ENCODE data around the gene RFC1.

The RFC1 gene

DNA sequence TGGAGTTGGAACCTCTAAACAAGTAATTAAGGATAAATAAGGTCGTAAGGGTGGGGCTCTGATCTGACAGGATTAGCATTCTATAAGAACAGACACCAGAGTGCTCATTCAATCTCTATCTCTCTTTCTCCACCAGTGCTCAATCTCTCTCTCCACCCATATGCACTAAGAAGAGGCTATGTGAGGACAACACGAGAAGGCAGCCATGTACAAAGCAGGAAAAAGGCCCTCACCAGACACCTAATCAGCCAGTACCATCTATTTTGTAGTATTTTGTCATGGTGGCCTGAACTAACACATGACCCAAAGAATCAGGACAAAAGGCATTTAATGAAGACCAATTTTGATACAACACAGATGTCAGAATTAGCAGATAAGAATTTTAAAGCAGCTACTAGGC, 16.8 kb downstream of the RFC1 start:
- no peak for DNase-seq

DNA sequence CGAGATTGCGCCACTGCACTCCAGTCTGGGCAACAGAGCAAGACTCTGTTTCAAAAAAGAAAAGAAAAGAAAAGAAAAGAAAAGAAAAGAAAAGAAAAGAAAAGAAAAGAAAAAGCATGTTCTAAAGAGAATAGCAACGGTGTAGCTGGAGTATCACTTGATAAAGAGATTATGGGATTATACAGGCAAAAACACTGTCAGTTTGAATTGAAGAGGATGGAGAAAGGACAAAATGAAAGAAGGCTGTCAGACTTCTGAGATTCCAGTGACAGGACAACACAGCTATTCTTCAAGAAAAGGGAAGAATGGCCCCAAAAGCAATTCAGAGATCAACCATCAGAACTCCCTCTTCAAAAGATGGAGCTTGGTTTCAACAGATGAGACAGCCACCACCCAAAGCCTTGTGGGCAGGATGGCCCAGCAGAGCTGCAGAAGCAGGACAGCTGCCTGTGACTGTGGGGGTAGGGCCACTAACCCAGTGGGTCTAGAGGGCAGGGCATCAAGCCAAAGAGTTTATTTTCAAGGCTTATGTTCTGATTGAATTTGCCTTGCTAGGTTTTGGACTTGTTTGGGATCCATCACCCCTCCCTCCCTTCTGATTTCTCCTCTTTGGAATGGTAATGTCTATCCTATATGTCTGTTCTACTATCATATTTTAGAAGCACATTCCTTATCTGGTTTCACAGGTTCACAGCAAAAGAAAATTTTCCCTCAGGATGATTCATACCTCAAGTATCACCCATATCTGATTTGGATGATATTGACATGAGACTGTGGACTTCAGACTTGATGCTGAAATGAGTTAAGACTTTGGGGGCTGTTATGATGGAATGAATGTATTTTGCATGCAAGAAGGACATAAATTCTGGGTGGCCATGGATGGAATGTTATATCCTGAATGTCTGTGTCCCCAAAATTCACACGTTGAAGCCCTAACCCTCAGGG, 17.5 kb downstream of the RFC1 start:
- no peak for DNase-seq

DNA sequence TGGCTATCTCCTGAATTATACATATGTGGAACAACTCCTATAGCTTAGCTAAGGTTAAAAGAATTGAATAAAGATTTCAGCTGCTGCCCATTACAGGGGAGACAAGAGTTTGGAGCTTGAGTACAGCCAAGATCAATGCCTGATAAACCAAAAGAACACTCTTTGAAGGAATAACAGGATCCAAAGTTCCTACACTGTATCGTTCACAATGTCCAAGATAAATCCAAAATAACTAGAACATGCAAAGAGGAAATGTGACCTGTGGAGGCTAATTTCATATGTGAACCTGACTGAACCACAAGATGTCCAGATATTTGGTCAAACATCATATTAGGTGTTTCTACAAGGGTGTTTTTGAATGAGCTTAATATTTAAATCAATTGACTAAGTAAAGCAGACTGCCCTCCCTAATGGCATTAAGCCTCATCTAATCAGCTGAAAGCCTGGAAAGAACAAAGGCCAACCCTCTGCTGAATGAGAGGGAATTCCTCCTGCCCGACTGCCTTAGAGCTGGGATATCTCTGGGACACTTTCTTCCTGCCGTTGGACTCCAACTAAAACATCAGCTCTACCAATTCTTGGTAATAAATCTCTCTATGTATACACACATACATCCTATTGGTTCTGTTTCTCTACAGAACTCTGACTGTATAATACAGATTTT, 19.2 kb downstream of the RFC1 start:
- DNase-seq, result no peak

DNA sequence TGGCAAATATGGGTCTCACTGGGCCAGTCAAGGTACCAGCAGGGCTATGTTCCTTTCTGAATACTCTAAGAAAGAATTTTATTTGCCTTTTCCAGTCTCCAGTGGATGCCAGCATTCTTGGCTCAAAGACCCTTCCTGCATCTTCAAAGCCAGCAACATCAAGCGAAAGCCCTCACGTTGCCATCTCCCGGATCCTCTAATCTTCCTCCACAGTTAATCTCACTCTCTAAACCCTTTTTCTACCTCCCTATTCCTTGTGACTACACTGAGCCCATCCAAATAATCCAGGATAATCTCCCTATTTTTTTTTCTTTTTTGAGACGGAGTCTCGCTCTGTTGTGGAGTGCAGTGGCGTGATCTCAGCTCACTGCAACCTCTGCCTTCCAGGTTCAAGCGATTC, 23.4 kb downstream of the RFC1 start:
- DNase-seq, result no peak

DNA sequence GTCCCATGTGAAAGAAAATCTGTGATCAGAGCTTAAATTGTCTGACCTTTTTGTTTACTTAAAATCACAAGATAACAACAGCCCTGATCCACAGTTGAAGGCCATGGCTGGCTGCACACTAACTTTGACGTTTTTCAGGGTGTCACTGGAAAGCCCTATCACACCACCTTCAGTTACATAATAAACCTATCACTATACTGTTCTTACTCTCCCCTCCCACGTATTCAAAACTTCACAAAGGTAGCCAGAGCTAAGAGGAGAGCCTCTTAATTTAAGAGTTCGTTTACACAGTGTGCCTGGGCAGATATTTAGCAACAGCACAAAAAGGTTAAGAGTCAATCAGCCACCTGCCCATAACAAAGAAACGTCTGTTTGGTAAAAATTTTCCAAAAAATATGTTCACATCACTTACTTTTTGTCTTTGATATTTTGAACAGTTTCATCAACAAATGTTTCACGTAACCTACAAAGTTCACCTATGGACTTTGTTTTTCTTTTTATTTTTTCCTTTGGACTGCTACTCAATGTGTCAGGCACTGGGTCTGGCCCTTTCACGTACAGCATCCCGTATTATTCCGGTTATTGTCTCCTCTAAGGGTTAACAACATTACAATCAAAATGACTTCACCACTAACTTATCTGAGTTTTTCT, 25.0 kb downstream of the RFC1 start:
- DNase-seq, result no peak

DNA sequence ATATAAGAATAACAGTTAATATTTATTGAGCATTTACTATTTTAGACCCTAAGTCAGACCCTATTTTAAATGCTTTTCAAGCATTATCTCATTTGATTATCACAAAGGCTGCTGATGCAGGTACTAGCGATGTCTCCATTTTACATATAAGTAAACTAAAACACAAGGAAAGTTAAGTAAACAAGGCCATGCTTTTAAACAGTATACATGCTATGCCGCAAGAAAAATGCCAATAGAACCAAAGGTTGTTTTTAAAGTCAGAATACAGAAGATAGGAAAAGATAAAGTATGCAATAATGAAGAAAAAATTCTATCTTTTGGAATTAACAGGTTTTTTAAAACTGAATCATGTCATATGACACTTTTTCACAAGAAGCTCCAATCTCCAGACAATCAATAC, 26.2 kb downstream of the RFC1 start:
- no peak for DNase-seq

DNA sequence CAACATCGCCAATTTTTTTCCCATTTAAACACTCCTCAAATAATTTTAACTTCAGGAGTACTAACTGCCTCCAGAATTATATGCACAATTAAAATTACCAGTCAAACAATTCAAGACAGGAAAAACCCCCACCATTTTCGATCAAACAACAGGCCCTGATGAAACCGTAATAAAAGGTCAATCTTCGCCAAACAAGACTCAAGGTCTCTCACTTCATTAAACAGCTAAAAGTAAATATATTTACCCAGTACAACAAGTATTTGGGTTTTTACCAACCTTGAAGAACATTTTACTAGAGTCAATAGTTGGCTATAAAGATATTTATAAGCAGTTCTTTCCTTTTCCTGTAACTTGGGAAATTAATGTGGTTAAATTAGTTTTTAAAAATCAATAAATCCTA, 28.3 kb downstream of the RFC1 start:
- no peak for DNase-seq

DNA sequence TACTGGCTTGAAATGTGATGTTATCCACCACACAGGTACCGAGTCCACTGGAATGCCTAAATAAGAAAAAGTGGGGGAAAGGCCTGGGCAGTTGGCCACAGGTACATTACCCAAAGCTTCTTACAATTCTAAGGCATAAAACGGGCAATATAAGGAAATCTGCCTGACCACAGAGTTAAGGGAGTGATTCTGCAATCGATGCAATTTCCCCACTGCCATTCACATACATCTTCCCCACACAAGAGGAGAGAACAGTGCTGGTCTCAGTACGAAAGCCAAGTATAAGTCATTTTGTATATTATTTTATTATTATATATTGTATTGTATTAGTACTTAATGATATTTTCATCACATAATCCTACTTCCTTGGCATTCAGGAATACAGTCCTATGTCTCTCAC, 30.6 kb downstream of the RFC1 start:
- DNase-seq, result no peak

DNA sequence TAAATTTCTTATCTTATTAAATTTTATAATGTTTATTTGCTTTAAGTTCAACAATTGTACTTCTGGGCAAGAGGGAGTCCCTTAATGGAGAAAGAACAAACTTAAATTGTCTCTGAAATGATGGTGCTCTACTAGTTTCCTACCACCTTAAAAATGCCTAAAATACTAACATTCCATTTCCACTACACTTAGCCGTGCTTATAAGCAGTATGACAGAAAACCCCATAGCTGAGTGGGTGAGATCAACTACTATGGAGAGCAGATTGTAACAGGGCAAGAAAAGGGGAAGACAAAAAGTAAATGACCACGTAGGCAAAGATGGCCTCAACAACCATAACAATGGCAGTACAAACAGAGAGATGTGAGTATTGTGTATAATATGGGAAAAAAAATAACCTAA, 35.0 kb downstream of the RFC1 start:
- DNase-seq, result no peak

DNA sequence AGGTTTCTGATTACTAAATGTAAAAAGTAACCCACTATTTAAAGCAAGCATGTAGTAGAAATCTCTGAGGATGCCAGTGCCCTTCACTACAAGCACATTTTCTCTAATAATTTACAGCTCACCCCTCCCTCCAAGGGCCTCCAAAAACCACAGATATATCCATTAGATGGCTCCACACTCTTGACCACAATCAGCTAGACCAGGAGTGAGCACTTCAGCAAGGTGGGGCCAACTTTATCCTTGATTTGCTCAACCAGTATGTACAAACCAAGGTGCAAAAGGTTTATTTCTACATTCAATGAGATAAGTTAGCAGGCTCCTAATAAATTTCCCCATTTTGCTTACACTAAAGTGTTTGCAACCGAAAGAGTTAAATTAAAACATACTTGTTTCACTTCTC, 35.8 kb downstream of the RFC1 start:
- DNase-seq, result no peak

DNA sequence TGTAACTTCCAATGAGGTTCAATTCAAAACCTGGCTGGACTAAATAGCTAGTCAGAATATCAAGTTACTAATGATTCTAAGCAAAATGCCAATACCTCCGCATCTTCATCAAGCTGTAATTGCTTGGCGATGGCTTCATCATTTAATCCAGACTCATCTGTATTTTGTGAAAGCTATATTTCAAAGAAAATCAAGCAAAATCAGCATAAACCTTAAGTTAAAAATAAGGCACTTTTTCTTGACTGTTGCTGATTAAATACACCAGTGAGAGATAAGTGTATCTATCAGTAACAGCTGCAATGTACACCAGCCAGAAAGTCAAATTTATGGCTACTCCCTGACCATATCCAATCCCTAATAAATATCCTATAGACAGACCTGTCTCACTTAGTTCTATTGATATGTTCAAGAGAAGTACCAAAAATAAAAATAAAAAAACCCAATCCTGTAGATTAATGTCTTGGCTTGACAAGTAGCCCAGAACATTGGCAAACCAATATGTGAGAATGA, 39.6 kb downstream of the RFC1 start:
- no peak for DNase-seq

DNA sequence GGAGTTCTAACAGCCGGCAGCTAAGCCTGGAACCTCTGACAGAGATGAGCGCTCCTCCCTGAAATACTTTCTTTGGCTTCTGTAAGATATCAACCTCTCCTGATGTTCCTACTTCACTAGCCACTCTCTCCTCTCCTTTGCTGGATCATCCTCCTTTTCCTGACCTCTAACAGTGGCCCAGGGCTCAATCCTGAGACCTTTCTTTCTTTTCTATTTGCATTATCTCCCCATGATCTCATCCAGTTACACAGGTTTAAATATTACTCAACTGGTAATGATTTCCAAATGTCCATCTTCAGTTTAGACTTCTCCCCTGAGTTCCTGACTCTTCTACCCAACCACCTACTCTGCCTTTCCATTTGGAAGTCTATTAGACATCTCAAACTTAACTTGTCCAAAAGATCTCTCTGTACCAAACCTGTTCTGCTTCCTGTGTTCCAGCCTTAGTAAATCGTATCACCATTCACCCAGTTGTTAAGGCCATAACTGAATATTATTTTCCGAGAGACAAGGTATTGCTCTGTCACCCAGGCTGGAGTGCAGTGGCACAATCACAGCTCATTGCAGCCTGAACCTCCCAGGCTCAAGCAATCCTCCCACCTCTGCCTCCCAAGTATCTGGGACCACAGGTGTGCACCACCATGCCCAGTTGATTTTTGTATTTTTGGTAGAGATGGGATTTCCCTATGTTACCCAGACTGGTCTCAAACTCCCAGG, 41.1 kb downstream of the RFC1 start:
- DNase-seq, result no peak

DNA sequence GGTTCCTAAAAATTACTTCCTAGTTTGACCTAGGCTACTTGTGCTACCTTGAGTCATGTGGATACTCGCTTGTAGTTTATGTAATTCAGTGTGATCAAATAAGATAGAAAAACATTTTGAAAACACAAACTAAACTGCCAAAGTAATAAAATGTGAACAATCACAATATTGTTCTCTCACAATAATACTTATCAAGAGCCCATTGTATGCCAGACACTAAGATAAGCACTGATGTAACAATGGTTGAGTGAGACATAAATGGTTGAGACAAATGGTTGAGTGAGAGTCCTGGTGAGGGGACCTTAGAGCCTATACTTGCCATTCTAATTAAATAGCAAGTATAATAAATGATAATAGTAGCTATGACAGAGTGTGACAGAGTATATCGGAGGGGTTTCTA, 41.7 kb downstream of the RFC1 start:
- no peak for DNase-seq

DNA sequence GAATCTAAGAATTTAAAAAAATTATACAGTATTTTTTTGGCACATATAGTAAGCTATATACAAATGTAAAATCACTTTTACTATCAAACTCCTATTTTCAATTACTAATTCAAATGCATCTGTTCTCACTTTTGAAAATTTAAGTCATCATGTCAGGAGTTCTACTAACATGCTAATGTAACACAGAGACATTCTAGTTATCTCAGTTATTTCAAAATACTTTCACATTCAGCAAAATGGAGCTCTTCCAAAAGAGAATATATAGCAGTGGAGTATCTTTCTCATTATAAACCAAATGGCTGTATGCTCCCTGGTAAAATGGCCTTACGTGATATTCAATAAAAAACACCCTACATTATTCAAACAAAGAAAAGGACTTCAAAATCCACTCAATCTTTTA, 42.3 kb downstream of the RFC1 start:
- DNase-seq, result no peak

DNA sequence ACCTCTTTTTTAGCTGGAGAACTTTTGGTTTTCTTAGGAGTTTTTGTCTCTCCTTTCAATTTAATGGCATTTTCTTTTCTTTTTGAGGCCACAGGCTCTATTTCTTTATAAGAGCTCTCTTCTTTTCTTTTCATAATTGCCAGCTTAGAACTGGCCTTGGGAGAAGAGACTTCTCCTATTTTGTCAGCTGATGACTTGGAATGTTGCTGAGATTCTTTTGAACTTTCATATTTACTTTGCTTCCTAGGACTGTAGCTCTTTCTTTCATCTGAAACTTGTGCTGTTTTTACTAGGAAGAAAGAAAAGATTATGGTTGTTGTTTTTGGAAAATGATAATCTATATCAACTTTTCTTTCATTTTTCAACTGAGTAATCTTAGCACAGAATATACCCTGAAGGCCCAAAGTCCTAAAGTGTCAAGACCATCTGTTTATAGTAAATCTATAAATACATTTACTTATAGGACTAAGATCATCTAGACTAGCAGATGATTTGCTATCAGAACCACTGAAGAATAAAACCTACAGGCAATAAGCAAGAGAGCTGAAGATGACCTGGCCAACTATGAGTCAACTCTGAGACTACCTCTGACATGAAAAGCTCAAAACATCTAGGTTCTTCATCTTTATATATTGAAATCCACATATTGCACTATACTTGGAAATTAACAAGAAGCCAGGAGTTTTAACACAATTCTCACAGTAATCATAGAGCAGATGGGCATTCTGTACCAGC, 45.6 kb downstream of the RFC1 start:
- no peak for DNase-seq

DNA sequence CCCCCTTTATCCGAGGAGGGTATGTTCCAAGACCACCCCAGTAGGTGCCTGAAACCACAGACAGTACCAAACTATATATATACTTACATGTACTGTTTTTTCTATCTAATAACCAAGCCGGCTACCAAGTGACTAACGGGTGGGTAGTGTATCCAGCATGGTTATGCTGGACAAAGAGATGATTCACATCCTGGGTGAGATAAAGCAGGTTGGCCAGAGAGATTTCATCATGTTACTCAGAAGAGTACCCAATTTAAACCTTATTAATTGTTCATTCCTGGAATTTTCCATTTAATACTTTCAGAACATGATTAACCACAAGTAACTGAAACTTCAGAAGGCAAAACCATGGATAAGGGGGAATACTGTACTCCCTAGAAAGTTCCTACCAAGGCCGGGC, 46.5 kb downstream of the RFC1 start:
- DNase-seq, result no peak

DNA sequence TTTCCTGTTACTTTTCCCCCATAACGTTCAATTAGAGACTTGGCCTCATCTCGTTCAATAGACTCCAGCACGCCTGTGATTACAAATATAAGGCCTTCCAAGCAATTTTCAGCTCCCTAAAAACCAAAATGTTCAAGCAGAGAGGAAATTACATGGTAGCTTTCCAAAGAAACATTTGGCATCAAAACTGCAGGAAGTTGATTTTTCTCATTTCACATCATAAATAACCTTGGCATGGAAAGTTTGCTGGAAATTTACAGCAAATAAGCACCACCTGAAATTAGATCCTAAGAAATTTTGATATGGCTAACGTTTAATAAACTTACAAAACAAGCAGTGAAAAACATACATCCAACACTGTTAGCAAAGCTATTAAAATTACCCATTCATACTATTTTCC, 53.3 kb downstream of the RFC1 start:
- DNase-seq, result peak; percentile 9

DNA sequence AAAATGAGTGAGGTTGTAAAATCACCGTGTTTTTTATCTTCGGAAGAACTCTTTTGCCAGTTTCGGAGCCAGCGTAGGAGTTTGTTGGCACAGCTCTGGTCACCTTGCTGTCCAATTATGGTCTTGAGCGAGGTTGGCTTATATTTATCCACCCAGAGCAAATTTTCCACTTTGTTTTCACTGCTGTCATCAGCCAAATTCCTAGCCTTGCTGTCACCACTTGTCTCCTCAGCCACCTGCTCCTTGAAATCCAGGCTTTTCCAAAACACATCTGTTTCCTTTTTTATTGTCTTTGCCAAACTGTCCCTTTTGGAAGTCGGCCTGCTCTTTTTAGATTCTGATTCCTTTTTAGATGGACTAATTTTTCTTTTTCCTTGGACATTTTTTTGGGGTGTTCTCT, 57.6 kb downstream of the RFC1 start:
- DNase-seq, result no peak

DNA sequence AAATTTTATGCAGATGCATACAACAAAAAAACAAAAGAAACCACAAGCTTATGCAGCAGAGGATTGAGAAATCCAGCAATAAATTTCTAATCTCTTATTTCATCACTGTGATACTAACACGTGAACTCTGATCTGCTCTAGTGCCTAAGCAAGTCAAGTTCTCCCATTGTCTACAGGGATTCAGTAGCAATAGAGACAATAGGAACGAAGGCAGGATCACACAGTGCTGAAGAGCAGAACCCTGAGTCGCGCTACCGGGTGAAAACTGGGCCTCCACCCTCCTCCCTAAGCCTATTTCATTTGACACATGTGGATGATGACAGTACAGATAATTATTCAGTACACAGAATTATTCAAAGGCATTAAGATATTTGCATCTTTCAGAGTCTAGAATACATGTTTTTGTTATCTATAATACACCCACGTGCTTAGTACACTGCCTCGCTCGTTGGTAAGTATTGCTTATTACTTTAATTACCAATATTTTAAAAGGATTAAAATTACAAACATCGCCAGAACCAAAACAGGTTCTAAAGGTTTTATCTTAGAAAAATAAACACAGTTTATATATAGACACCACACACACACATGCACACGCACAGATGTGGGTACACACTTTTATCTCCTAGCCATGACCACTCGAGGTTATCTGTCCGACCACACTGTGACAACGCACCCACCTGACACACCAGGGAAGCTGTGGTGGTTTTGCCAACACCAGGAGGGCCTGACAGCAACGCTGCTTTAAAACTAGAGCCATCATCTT, 60.1 kb downstream of the RFC1 start:
- DNase-seq, result no peak

DNA sequence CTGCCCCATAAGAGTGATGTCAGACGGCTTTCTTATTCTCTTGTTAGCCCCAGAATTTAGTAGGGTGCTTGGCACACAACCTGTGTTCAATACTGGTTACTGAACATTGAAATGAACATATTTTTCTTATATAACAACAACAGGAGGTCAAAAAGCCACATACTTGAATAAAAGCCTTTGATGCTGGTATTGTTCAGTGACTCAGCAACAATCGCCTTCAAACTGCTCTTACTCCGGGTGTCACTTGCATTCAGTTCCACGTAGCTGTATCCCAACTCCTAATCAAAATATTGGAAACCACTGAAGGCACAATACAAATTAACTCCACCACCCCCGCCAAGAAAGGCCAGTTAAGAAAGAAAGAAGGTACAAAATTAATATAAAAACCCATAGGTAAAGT, 61.5 kb downstream of the RFC1 start:
- DNase-seq, result no peak

DNA sequence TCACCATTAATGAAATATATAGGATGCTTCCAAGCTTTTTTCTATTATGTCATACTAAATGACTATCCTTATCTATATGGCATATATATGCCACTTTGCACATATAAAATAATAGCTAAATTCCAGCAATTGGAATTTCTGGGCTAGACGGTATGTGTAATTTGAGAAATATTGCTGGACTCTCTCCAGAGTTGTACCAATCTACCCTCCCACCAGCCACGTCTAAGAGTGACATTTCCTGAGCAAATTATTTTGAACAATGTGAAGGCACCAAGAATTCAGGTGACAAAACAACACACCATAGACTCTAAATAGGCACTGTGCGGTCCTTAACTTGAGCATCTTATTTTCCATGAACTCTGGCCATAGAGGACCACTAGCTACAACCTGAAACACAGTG, 62.3 kb downstream of the RFC1 start:
- no peak for DNase-seq

DNA sequence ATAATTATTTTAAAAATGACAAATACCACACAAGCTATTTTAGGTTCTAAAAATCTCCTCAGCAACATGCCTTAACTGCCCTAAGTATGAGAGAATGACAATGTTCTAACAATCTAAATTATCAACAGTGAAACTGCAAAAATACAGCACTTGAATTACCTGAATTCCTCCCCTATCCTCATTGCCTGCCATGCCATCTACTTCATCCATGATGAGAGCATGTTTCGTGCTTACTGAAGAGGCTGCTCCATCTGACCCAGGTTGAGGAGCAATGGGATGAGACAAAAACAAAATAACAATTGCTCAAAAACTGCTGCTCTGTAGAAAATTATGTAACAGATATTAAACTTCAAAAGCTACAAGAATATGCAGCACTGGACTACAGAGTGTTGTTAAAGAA, 63.3 kb downstream of the RFC1 start:
- DNase-seq, result no peak
